Hematopoietic multipotent progenitor cell (in vitro differentiated cells): ENCODE data around the gene MALSU1. TPM values are rescaled to one million over a fixed set of nuclear protein-coding genes. Genes with fewer than 3 reads are reported as not detected.
A peak's percentile ranks its signal among the peaks of the same experiment; 100 is the strongest.

Experiments
- DNase-seq, 3 donors: peaks; one replicate each; pipeline ENCODE4 v3.0.0-alpha.2; 2011 to 2015; ENCODE audit warnings: low read depth in 2 of 3, low spot score in 2 of 3
- total RNA-seq: library from RNA; depleted of rRNA; stranded (reverse); fragments of >200 nt; gene quantifications from one replicate; pipeline ENCODE4 v1.2.3, GENCODE V29; 2012

Gene MALSU1
- total RNA-seq, 1 donor: 35.3 TPM

GRCh38 chr7:23334482-23335056 is 35.4 kb downstream of the MALSU1 start:
- no peak for DNase-seq

- DNase-seq: no peak
Measured at GRCh38 chr7:23335136-23335535, 36.0 kb downstream of the MALSU1 start.

- no peak for DNase-seq
Measured at GRCh38 chr7:23335621-23336020, 36.5 kb downstream of the MALSU1 start.

- DNase-seq: peak in 1 of 3 donors; percentile 50
Measured at GRCh38 chr7:23336086-23336485, 36.9 kb downstream of the MALSU1 start.

GRCh38 chr7:23336799-23337283 is 37.7 kb downstream of the MALSU1 start:
- DNase-seq: no peak

GRCh38 chr7:23337374-23337773 is 38.2 kb downstream of the MALSU1 start:
- DNase-seq: no peak

GRCh38 chr7:23338439-23338838 is 39.3 kb downstream of the MALSU1 start:
- no peak for DNase-seq

GRCh38 chr7:23338863-23339262 is 39.7 kb downstream of the MALSU1 start:
- DNase-seq: no peak

- DNase-seq: no peak
Measured at GRCh38 chr7:23341846-23342598, 42.9 kb downstream of the MALSU1 start.

GRCh38 chr7:23343102-23343501 is 44.0 kb downstream of the MALSU1 start:
- DNase-seq: no peak

GRCh38 chr7:23343806-23344475 is 44.8 kb downstream of the MALSU1 start:
- no peak for DNase-seq

- peak in 1 of 3 donors; percentile 9 for DNase-seq
Measured at GRCh38 chr7:23345601-23346000, 46.5 kb downstream of the MALSU1 start.

- DNase-seq: peak in 2 of 3 donors; percentile 70 to 83
Measured at GRCh38 chr7:23346316-23346715, 47.2 kb downstream of the MALSU1 start.

GRCh38 chr7:23347033-23347681 is 48.0 kb downstream of the MALSU1 start:
- DNase-seq: peak in 2 of 3 donors; percentile 14 to 19

GRCh38 chr7:23347682-23348180 is 48.6 kb downstream of the MALSU1 start:
- peak in 2 of 3 donors; percentile 68 to 70 for DNase-seq

GRCh38 chr7:23349484-23350157 is 50.5 kb downstream of the MALSU1 start:
- no peak for DNase-seq

GRCh38 chr7:23350466-23350865 is 51.3 kb downstream of the MALSU1 start:
- DNase-seq: no peak

GRCh38 chr7:23353172-23353571 is 54.0 kb downstream of the MALSU1 start:
- no peak for DNase-seq

- no peak for DNase-seq
Measured at GRCh38 chr7:23356168-23356567, 57.0 kb downstream of the MALSU1 start.

GRCh38 chr7:23356726-23357125 is 57.6 kb downstream of the MALSU1 start:
- DNase-seq: no peak
